NCI-H146 (cell line): ENCODE results near the gene RORC.
"Not testable (repeated sequence)": the region's sequence is repeated elsewhere in the genome, so short reads cannot be mapped to it uniquely, and the experiment has no call there.

ENCODE experiments used
- DNase-seq: peaks from one replicate; lab custom pipeline; 2025; lab: John Stamatoyannopoulos, UW

RORC gene

GRCh38 chr1:151831605-151832004 is at the start of gene RORC:
Gene RORC, minus strand, starts transcription at chr1:151831802. Its CDS starts 38 bp downstream, at chr1:151831764.
- DNase-seq, result no peak

GRCh38 chr1:151875419-151876097 is 44.0 kb upstream of the RORC start:
- DNase-seq, result no peak

- not testable (repeated sequence) for DNase-seq
Observed at GRCh38 chr1:151872776-151873175, 41.2 kb upstream of the RORC start.

- no peak for DNase-seq
Observed at GRCh38 chr1:151871284-151872030, 39.9 kb upstream of the RORC start.

GRCh38 chr1:151868486-151868885 is 36.9 kb upstream of the RORC start:
- DNase-seq, result no peak

- DNase-seq, result no peak
Observed at GRCh38 chr1:151867765-151868411, 36.3 kb upstream of the RORC start.

GRCh38 chr1:151867321-151867720 is 35.7 kb upstream of the RORC start:
- no peak for DNase-seq

- DNase-seq, result no peak
Observed at GRCh38 chr1:151864411-151864810, 32.8 kb upstream of the RORC start.

- no peak for DNase-seq
Observed at GRCh38 chr1:151862604-151863003, 31.0 kb upstream of the RORC start.

GRCh38 chr1:151860504-151861187 is 29.0 kb upstream of the RORC start:
- no peak for DNase-seq

GRCh38 chr1:151859891-151860293 is 28.3 kb upstream of the RORC start:
- no peak for DNase-seq

- no peak for DNase-seq
Observed at GRCh38 chr1:151858886-151859665, 27.5 kb upstream of the RORC start.

GRCh38 chr1:151858030-151858746 is 26.6 kb upstream of the RORC start:
- DNase-seq, result no peak

- DNase-seq, result no peak
Observed at GRCh38 chr1:151855933-151856332, 24.3 kb upstream of the RORC start.

- not testable (repeated sequence) for DNase-seq
Observed at GRCh38 chr1:151855516-151855915, 23.9 kb upstream of the RORC start.

GRCh38 chr1:151854658-151855057 is 23.1 kb upstream of the RORC start:
- no peak for DNase-seq

- no peak for DNase-seq
Observed at GRCh38 chr1:151853411-151853943, 21.9 kb upstream of the RORC start, which contains the start of gene THEM5. Gene THEM5, minus strand, starts transcription at chr1:151853712. Its CDS starts 147 bp downstream, at chr1:151853565.

- no peak for DNase-seq
Observed at GRCh38 chr1:151852733-151853132, 21.1 kb upstream of the RORC start.

GRCh38 chr1:151851886-151852285 is 20.3 kb upstream of the RORC start:
- no peak for DNase-seq

GRCh38 chr1:151849871-151850270 is 18.3 kb upstream of the RORC start:
- no peak for DNase-seq

- no peak for DNase-seq
Observed at GRCh38 chr1:151849126-151849525, 17.5 kb upstream of the RORC start.
